Measurements from ENCODE around the gene PROX1. TPM values are rescaled to one million over a fixed set of nuclear protein-coding genes. Genes with fewer than 3 reads are reported as not detected.

PROX1 gene
- total RNA-seq, 8 experiments from 2014 or later = 0.15 to 47.7 (median 11.5) TPM

GRCh38 chr1:214044438-214045214, 56.9 kb downstream of the PROX1 start:
- H3K4me1 ChIP-seq (replicated peaks in 1 of 2) = no peaks in the 10 kb centered on the region
- in situ Hi-C loops (cut with MboI; ENCODE audit: low pct_unique_long_range_greater_than_20kb in 2 of 9, low sequenced_read_pairs in 9 of 9, unreplicated experiment in 9 of 9) = no loop called here
- 0 to 100% (median 91%) methylated on average over 1 to 4 of the region's 4 CpGs for WGBS, 10 experiments
- ATAC-seq (replicated peaks in 6 of 8) = peak in 2 of 8 experiments; percentile 31 to 86
- H3K4me3 ChIP-seq = no peak overlapping the region
- no peak overlapping the region for H3K27ac ChIP-seq

- H3K4me3 ChIP-seq = no peak overlapping the region
- WGBS, 10 experiments = 0 to 100% (median 77%) methylated on average over 1 to 9 of the region's 9 CpGs; no CpG with 5 or more reads in 1 of the 10 experiments
- in situ Hi-C loops (cut with MboI; ENCODE audit: low pct_unique_long_range_greater_than_20kb in 2 of 9, low sequenced_read_pairs in 9 of 9, unreplicated experiment in 9 of 9) = no loop called here
- H3K4me1 ChIP-seq (replicated peaks in 1 of 2) = no peaks in the 10 kb centered on the region
- ATAC-seq (replicated peaks in 6 of 8) = no peak
- no peak overlapping the region for H3K27ac ChIP-seq
Measured at GRCh38 chr1:214050513-214051401, 63.0 kb downstream of the PROX1 start.

- in situ Hi-C loops (cut with MboI; ENCODE audit: low pct_unique_long_range_greater_than_20kb in 2 of 9, low sequenced_read_pairs in 9 of 9, unreplicated experiment in 9 of 9) = no loop called here
- no peak overlapping the region for H3K27ac ChIP-seq
- 13 to 96% (median 68%) methylated on average over 1 to 4 of the region's 4 CpGs; no CpG with 5 or more reads in 2 of the 10 experiments for WGBS, 10 experiments
- no peaks in the 10 kb centered on the region for H3K4me1 ChIP-seq (replicated peaks in 1 of 2)
- no peak for ATAC-seq (replicated peaks in 6 of 8)
- H3K4me3 ChIP-seq = no peak overlapping the region
Measured at GRCh38 chr1:214051786-214052185, 64.0 kb downstream of the PROX1 start.

GRCh38 chr1:214058076-214058475, 70.3 kb downstream of the PROX1 start:
- 0 to 100% (median 74%) methylated on average over 1 to 5 of the region's 5 CpGs; no CpG with 5 or more reads in 3 of the 10 experiments for WGBS, 10 experiments
- Histone ChIP-seq H3K4me1 (replicated peaks in 1 of 2) (no peaks in the 10 kb centered on the region), H3K27ac (no peak overlapping the region), H3K4me3 (no peak overlapping the region)
- in situ Hi-C loops (cut with MboI; ENCODE audit: low pct_unique_long_range_greater_than_20kb in 2 of 9, low sequenced_read_pairs in 9 of 9, unreplicated experiment in 9 of 9) = no loop called here
- ATAC-seq (replicated peaks in 6 of 8) = no peak

GRCh38 chr1:214066190-214066589, 78.4 kb downstream of the PROX1 start:
- ATAC-seq (replicated peaks in 6 of 8) = no peak
- no peak overlapping the region for H3K4me3 ChIP-seq
- in situ Hi-C loops (cut with MboI; ENCODE audit: low pct_unique_long_range_greater_than_20kb in 2 of 9, low sequenced_read_pairs in 9 of 9, unreplicated experiment in 9 of 9) = no loop called here
- WGBS, 10 experiments = 16 to 96% (median 89%) methylated on average over 2 to 6 of the region's 6 CpGs; no CpG with 5 or more reads in 2 of the 10 experiments
- H3K27ac ChIP-seq = no peak overlapping the region
- H3K4me1 ChIP-seq (replicated peaks in 1 of 2) = peaks cover 13 to 15% of the 10 kb centered on the region in 2 donors

- 0 to 94% (median 79%) methylated on average over 2 to 3 of the region's 3 CpGs; no CpG with 5 or more reads in 2 of the 10 experiments for WGBS, 10 experiments
- Histone ChIP-seq H3K4me1 (replicated peaks in 1 of 2) (peaks cover 20 to 23% of the 10 kb centered on the region in 2 donors), H3K4me3 (no peak overlapping the region), H3K27ac (no peak overlapping the region)
- in situ Hi-C loops (cut with MboI; ENCODE audit: low pct_unique_long_range_greater_than_20kb in 2 of 9, low sequenced_read_pairs in 9 of 9, unreplicated experiment in 9 of 9) = no loop called here
- ATAC-seq (replicated peaks in 6 of 8) = no peak
Measured at GRCh38 chr1:214066936-214067335, 79.2 kb downstream of the PROX1 start.

- Histone ChIP-seq H3K27ac (no peak overlapping the region), H3K4me3 (no peak overlapping the region), H3K4me1 (replicated peaks in 1 of 2) (peaks cover 25 to 27% of the 10 kb centered on the region in 2 donors)
- ATAC-seq (replicated peaks in 6 of 8) = no peak
- WGBS, 10 experiments = 0 to 100% (median 85%) methylated on average over 1 to 7 of the region's 7 CpGs; no CpG with 5 or more reads in 1 of the 10 experiments
- in situ Hi-C loops (cut with MboI; ENCODE audit: low pct_unique_long_range_greater_than_20kb in 2 of 9, low sequenced_read_pairs in 9 of 9, unreplicated experiment in 9 of 9) = no loop called here
Measured at GRCh38 chr1:214067397-214067796, 79.6 kb downstream of the PROX1 start.

GRCh38 chr1:214067853-214068703, 80.3 kb downstream of the PROX1 start:
- peaks cover 26 to 34% of the 10 kb centered on the region in 2 donors for H3K4me1 ChIP-seq (replicated peaks in 1 of 2)
- no peak overlapping the region for H3K4me3 ChIP-seq
- peak in 5 of 8 experiments; percentile 54 to 81 (median 68) for ATAC-seq (replicated peaks in 6 of 8)
- WGBS, 10 experiments = 0 to 96% (median 67%) methylated on average over 2 to 11 of the region's 11 CpGs; no CpG with 5 or more reads in 4 of the 10 experiments
- no peak overlapping the region for H3K27ac ChIP-seq
- in situ Hi-C loops (cut with MboI; ENCODE audit: low pct_unique_long_range_greater_than_20kb in 2 of 9, low sequenced_read_pairs in 9 of 9, unreplicated experiment in 9 of 9) = no loop called here

- in situ Hi-C loops (cut with MboI; ENCODE audit: low pct_unique_long_range_greater_than_20kb in 2 of 9, low sequenced_read_pairs in 9 of 9, unreplicated experiment in 9 of 9) = no loop called here
- 0 to 100% (median 50%) methylated on average over 1 of the region's 1 CpG; no CpG with 5 or more reads in 3 of the 10 experiments for WGBS, 10 experiments
- no peak overlapping the region for H3K27ac ChIP-seq
- no peak overlapping the region for H3K4me3 ChIP-seq
- peaks cover 26 to 43% of the 10 kb centered on the region in 2 donors for H3K4me1 ChIP-seq (replicated peaks in 1 of 2)
- no peak for ATAC-seq (replicated peaks in 6 of 8)
Measured at GRCh38 chr1:214068979-214069378, 81.2 kb downstream of the PROX1 start.

- WGBS, 10 experiments = 0 to 83% (median 35%) methylated on average over 1 of the region's 1 CpG; no CpG with 5 or more reads in 6 of the 10 experiments
- in situ Hi-C loops (cut with MboI; ENCODE audit: low pct_unique_long_range_greater_than_20kb in 2 of 9, low sequenced_read_pairs in 9 of 9, unreplicated experiment in 9 of 9) = no loop called here
- H3K27ac ChIP-seq = no peak overlapping the region
- peaks cover 48 to 68% of the 10 kb centered on the region in 2 donors for H3K4me1 ChIP-seq (replicated peaks in 1 of 2)
- peak in 5 of 8 experiments; percentile 66 to 70 (median 67) for ATAC-seq (replicated peaks in 6 of 8)
- H3K4me3 ChIP-seq = no peak overlapping the region
Measured at GRCh38 chr1:214071469-214071868, 83.7 kb downstream of the PROX1 start.

GRCh38 chr1:214072426-214073157, 84.8 kb downstream of the PROX1 start:
- 6 to 92% (median 76%) methylated on average over 2 to 10 of the region's 10 CpGs; no CpG with 5 or more reads in 2 of the 10 experiments for WGBS, 10 experiments
- peaks cover 47 to 72% of the 10 kb centered on the region in 2 donors for H3K4me1 ChIP-seq (replicated peaks in 1 of 2)
- ATAC-seq (replicated peaks in 6 of 8) = no peak
- no peak overlapping the region for H3K27ac ChIP-seq
- in situ Hi-C loops (cut with MboI; ENCODE audit: low pct_unique_long_range_greater_than_20kb in 2 of 9, low sequenced_read_pairs in 9 of 9, unreplicated experiment in 9 of 9) = no loop called here
- H3K4me3 ChIP-seq = no peak overlapping the region

- WGBS, 10 experiments = 0 to 25% (median 20%) methylated on average over 1 of the region's 1 CpG; no CpG with 5 or more reads in 3 of the 10 experiments
- in situ Hi-C loops (cut with MboI; ENCODE audit: low pct_unique_long_range_greater_than_20kb in 2 of 9, low sequenced_read_pairs in 9 of 9, unreplicated experiment in 9 of 9) = no loop called here
- ATAC-seq (replicated peaks in 6 of 8) = peak in 5 of 8 experiments; percentile 69 to 87 (median 86)
- Histone ChIP-seq H3K4me3 (no peak overlapping the region), H3K27ac (no peak overlapping the region), H3K4me1 (replicated peaks in 1 of 2) (peaks cover 42 to 66% of the 10 kb centered on the region in 2 donors)
Measured at GRCh38 chr1:214074477-214074876, 86.7 kb downstream of the PROX1 start.

Measured in motor neuron (in vitro differentiated cells).